NCI-H748 treated with DMSO at 0.1 percent for 48 hours (cell line): ENCODE results near the gene ERVW-1.
"Not testable (repeated sequence)": the region's sequence is repeated elsewhere in the genome, so short reads cannot be mapped to it uniquely, and the experiment has no call there.

Source experiments
- DNase-seq: peaks from one replicate; lab custom pipeline; 2025; lab: John Stamatoyannopoulos, UW

ERVW-1 gene

GRCh38 chr7:92468589-92468988 is 9.2 kb downstream of the ERVW-1 start:
- not testable (repeated sequence) for DNase-seq

GRCh38 chr7:92466682-92467081 is 11.1 kb downstream of the ERVW-1 start:
- DNase-seq, result no peak

GRCh38 chr7:92464515-92464914 is 13.2 kb downstream of the ERVW-1 start:
- no peak for DNase-seq

- no peak for DNase-seq
Measured at GRCh38 chr7:92462560-92462959, 15.2 kb downstream of the ERVW-1 start.

GRCh38 chr7:92461027-92462003 is 16.4 kb downstream of the ERVW-1 start:
- DNase-seq, result peak; percentile 23

- DNase-seq, result no peak
Measured at GRCh38 chr7:92460510-92460909, 17.2 kb downstream of the ERVW-1 start.

- no peak for DNase-seq
Measured at GRCh38 chr7:92460109-92460508, 17.6 kb downstream of the ERVW-1 start.

- DNase-seq, result no peak
Measured at GRCh38 chr7:92456236-92456635, 21.5 kb downstream of the ERVW-1 start.

- no peak for DNase-seq
Measured at GRCh38 chr7:92451645-92452044, 26.1 kb downstream of the ERVW-1 start.

- DNase-seq, result peak; percentile 48
Measured at GRCh38 chr7:92448205-92448747, 29.5 kb downstream of the ERVW-1 start.

GRCh38 chr7:92447345-92448204 is 30.2 kb downstream of the ERVW-1 start, which contains the start of gene GATAD1:
GATAD1 (plus strand) TSS chr7:92447482; CDS start chr7:92447730, 248 bp downstream.
- DNase-seq, result peak; percentile 91

- no peak for DNase-seq
Measured at GRCh38 chr7:92446869-92447344, 30.8 kb downstream of the ERVW-1 start.

- DNase-seq, result not testable (repeated sequence)
Measured at GRCh38 chr7:92442720-92443119, 35.0 kb downstream of the ERVW-1 start.

GRCh38 chr7:92437956-92438491 is 39.7 kb downstream of the ERVW-1 start:
- DNase-seq, result no peak

GRCh38 chr7:92436612-92437445 is 40.9 kb downstream of the ERVW-1 start:
- DNase-seq, result no peak

GRCh38 chr7:92435542-92435941 is 42.2 kb downstream of the ERVW-1 start:
- DNase-seq, result no peak

GRCh38 chr7:92433019-92433418 is 44.7 kb downstream of the ERVW-1 start:
- no peak for DNase-seq

GRCh38 chr7:92432299-92432946 is 45.3 kb downstream of the ERVW-1 start:
- DNase-seq, result no peak

GRCh38 chr7:92427193-92427592 is 50.6 kb downstream of the ERVW-1 start:
- no peak for DNase-seq

- DNase-seq, result no peak
Measured at GRCh38 chr7:92425311-92425947, 52.3 kb downstream of the ERVW-1 start.
